Ovary (tissue), 3 donors: ENCODE results near the gene ZNF860.

Experiments
- CTCF ChIP-seq, 3 donors: fragments of 450-650 bp in 2 of 3; fragments of 200-600 bp in 1 of 3; IDR thresholded peaks; one replicate each; pipeline versions ENCODE4 v1.5.1 to v1.8.0; 2016 to 2022; ENCODE audit warnings: antibody characterized with exemption in 3 of 3, mild to moderate bottlenecking in 1 of 3
- POLR2A ChIP-seq: fragments of 450-650 bp; IDR thresholded peaks from one replicate; pipeline ENCODE4 v1.6.1; 2017; ENCODE audit warnings: antibody characterized with exemption, mild to moderate bottlenecking, moderate library complexity
- donor health status: DM: no; HTN: no; CAD: no.

- TF ChIP-seq CTCF (IDR thresholded peaks at IDR 0.05), result no peak
- TF ChIP-seq POLR2A, result no peak
Observed at GRCh38 chr3:31962801-31963205, 18.7 kb upstream of the ZNF860 start.
